HepG2 (cell line): ENCODE results near the gene C1QTNF9. TPM values are rescaled to one million over a fixed set of nuclear protein-coding genes. Genes with fewer than 3 reads are reported as not detected.
"Not testable (repeated sequence)": the region's sequence is repeated elsewhere in the genome, so short reads cannot be mapped to it uniquely, and the experiment has no call there.

Experiments used
- ATAC-seq: fragments of 200-7000 bp; cut with Tn5 transposase; 3 replicates; pipeline ENCODE4 v1.9.1; 2020; ENCODE audit warnings: mild to moderate bottlenecking, moderate library complexity
- Bru-seq: library from RNA; stranded (reverse); fragments of 400-500 nt; gene quantifications from one replicate; lab custom pipeline; 2021; lab: Mats Ljungman, UMichigan
- BruChase-seq, 2 experiments: library from RNA; stranded (reverse); fragments of 400-500 nt; gene quantifications; one replicate each; lab custom pipeline; 2021; lab: Mats Ljungman, UMichigan
- BruUV-seq: library from RNA; stranded (reverse); fragments of 400-500 nt; replicated peaks from 2 replicates; lab custom pipeline; 2021; lab: Mats Ljungman, UMichigan
- CTCF ChIA-PET: fragments of 300-600 bp; formaldehyde crosslinking; extraction: SDS; loops from one replicate; lab custom pipeline; 2021; ENCODE audit warnings: low total read pairs, inconsistent platforms, low intra/inter-chr PET ratio; lab: Yijun Ruan, JAX
- POLR2A ChIA-PET: fragments of 350-600 bp; sonication (Branson Sonifier 250); formaldehyde crosslinking; loops from one replicate; lab custom pipeline; 2020; ENCODE audit warnings: antibody characterized with exemption, inconsistent platforms; lab: Yijun Ruan, JAX
- DNase-seq: peaks from one replicate; pipeline ENCODE4 v3.0.0-alpha.2; 2015; ENCODE audit warnings: low spot score
- FAIRE-seq: peaks from 3 replicates; lab custom pipeline; 2011; peaks lifted over from hg19 to GRCh38; lab: Jason Lieb, UNC
- H2AFZ ChIP-seq: one replicate; pipeline ENCODE4 v1.6.1; 2011; ENCODE audit warnings: low read length, inconsistent platforms
- H3K27ac ChIP-seq: fragments of 300-600 bp; 3 replicates; pipeline ENCODE4 v1.8.0; 2011; ENCODE audit warnings: mixed run types, mild to moderate bottlenecking, mixed read lengths, low read length, inconsistent platforms; ENCODE audit not compliant: insufficient read depth; ENCODE audit errors: extremely low read length
- H3K27me3 ChIP-seq, 2 experiments: fragments of 200-600 bp in 1 of 2; 2 replicates in 1 of 2; 3 replicates in 1 of 2; pipeline versions ENCODE4 v1.6.0 to v1.8.0; 2011; ENCODE audit warnings: low read length in 2 of 2, mild to moderate bottlenecking in 2 of 2, moderate library complexity in 2 of 2, inconsistent platforms in 1 of 2; ENCODE audit not compliant: insufficient read depth in 2 of 2, control insufficient read depth in 1 of 2
- H3K36me3 ChIP-seq, 2 experiments: fragments of 200-600 bp in 1 of 2; replicated peaks in 1 of 2; 2 replicates in 1 of 2; 3 replicates in 1 of 2; pipeline versions ENCODE4 v1.5.1 to v1.8.0; 2011; ENCODE audit warnings: low read length in 2 of 2, inconsistent platforms in 1 of 2; ENCODE audit not compliant: insufficient read depth in 2 of 2, control insufficient read depth in 1 of 2
- H3K4me1 ChIP-seq: 2 replicates; pipeline ENCODE4 v1.5.1; 2012; ENCODE audit warnings: low read length, inconsistent platforms; ENCODE audit not compliant: insufficient read depth
- H3K4me2 ChIP-seq: 2 replicates; pipeline ENCODE4 v1.6.0; 2011; ENCODE audit warnings: low read depth, low read length, inconsistent platforms
- H3K4me3 ChIP-seq, 3 experiments: fragments of 200-600 bp in 1 of 3; sonication (generic), shearing (Covaris generic) in 1 of 3; replicated peaks in 1 of 3; 2 replicates each; pipeline ENCODE4 v1.5.1; 2011 to 2016; ENCODE audit warnings: low read length in 3 of 3, inconsistent platforms in 2 of 3, low read depth in 2 of 3, mild to moderate bottlenecking in 2 of 3, control low read depth in 1 of 3, mixed read lengths in 1 of 3; ENCODE audit not compliant: insufficient read depth in 1 of 3
- H3K79me2 ChIP-seq: one replicate; pipeline ENCODE4 v1.6.1; 2011; ENCODE audit warnings: low read length, inconsistent platforms; ENCODE audit not compliant: insufficient read depth
- H3K9ac ChIP-seq: 2 replicates; pipeline ENCODE4 v1.6.0; 2011; ENCODE audit warnings: mild to moderate bottlenecking, low read depth, low read length, inconsistent platforms; ENCODE audit not compliant: insufficient read depth
- H3K9me3 ChIP-seq: 2 replicates; pipeline ENCODE4 v1.5.1; 2012; ENCODE audit warnings: mild to moderate bottlenecking, low read length
- H4K20me1 ChIP-seq: 2 replicates; pipeline ENCODE4 v1.6.0; 2011; ENCODE audit warnings: inconsistent platforms, mild to moderate bottlenecking, low read length, moderate library complexity; ENCODE audit not compliant: insufficient read depth
- GTF2F1 ChIP-seq: fragments of 150-350 bp; IDR thresholded peaks from 2 replicates; pipeline ENCODE4 v1.6.1; 2014; ENCODE audit warnings: low read length
- PCBP2 ChIP-seq: fragments of 200-400 bp; formaldehyde crosslinking; optimal IDR thresholded peaks from 2 replicates; pipeline ENCODE3; 2018; ENCODE audit warnings: low read length, low read depth; ENCODE audit not compliant: poor library complexity, severe bottlenecking
- POLR2AphosphoS2 ChIP-seq: IDR thresholded peaks from 2 replicates; pipeline ENCODE4 v1.6.1; 2011; ENCODE audit warnings: low read depth, low read length, improper control_type of control experiment
- RERE ChIP-seq: IDR thresholded peaks from 2 replicates; pipeline ENCODE4 v1.6.1; 2016; ENCODE audit warnings: low read depth, missing genetic modification reagents, missing compliant biosample characterization
- ZBTB26 ChIP-seq: IDR thresholded peaks from 2 replicates; pipeline ENCODE4 v1.6.1; 2016; ENCODE audit warnings: missing compliant biosample characterization, missing genetic modification reagents, borderline replicate concordance
- ZNF790 ChIP-seq: sonication (generic); formaldehyde crosslinking; IDR thresholded peaks from 2 replicates; pipeline ENCODE4 v1.8.0; 2022; ENCODE audit warnings: missing genetic modification reagents, mild to moderate bottlenecking, borderline replicate concordance
- WGBS: methylation state at CpG from one replicate; pipeline ENCODE4 v1.1.6; 2017; ENCODE audit warnings: low lambda C conversion rate; 5-methylcytosine and 5-hydroxymethylcytosine counted together
- in situ Hi-C: cut with HindIII; loops from 2 replicates; pipeline ENCODE4 v1.10.0; 2017; ENCODE audit warnings: low pct_unique_long_range_greater_than_20kb; ENCODE audit not compliant: extremely low pct_ligation_motif_present
- intact Hi-C: fragments of 100-400 bp; cut with micrococcal nuclease; formaldehyde crosslinking; loops from one replicate; pipeline ENCODE4 v1.10.0; 2022; ENCODE audit not compliant: unreplicated experiment
- long read RNA-seq, 2 experiments: library from RNA in 1 of 2; library from polyadenylated mRNA in 1 of 2; stranded (forward) in 1 of 2; unstranded in 1 of 2; transcript quantifications; one replicate each; pipeline ENCODE4 v2.0.0, GENCODE V29; 2019 to 2022
- polyA minus RNA-seq, 3 experiments: library from RNA; depleted of rRNA, polyadenylated mRNA; stranded (reverse); fragments of >200 nt; gene quantifications; 2 replicates each; pipeline ENCODE4 v1.2.3, GENCODE V29; 2011; ENCODE audit warnings: low replicate concordance in 1 of 3
- polyA plus RNA-seq, 8 experiments: library from polyadenylated mRNA; depleted of rRNA in 3 of 8; stranded (reverse) in 7 of 8; unstranded in 1 of 8; fragments of >200 nt; fragmentation: Illumina TruSeq in 4 of 8; extraction: Trizol in 4 of 8; gene quantifications; 2 replicates each; pipeline versions ENCODE4 v1.2.1 to v1.2.3, GENCODE V29; 2011 to 2016; ENCODE audit warnings: low read depth in 4 of 8, missing spikeins in 1 of 8, mixed read lengths in 1 of 8; ENCODE audit not compliant: insufficient read depth in 1 of 8
- total RNA-seq, 5 experiments: library from RNA; depleted of rRNA; stranded (reverse); fragments of >200 nt; fragmentation: Illumina TruSeq; extraction: Trizol; gene quantifications; 2 replicates each; pipeline ENCODE4 v1.2.3, GENCODE V29; 2016; ENCODE audit warnings: low read depth in 1 of 5

C1QTNF9 gene
- total RNA-seq (2016; rRNA removed; fragmentation: Illumina TruSeq; extraction: Trizol) (not detected in 2 replicates), polyA plus RNA-seq (2011; rRNA removed) (not detected in 2 replicates), polyA minus RNA-seq (2011; rRNA and poly(A)+ RNA removed; ENCODE audit: low replicate concordance) (not detected in 2 replicates), Bru-seq, nascent RNA (percentile 31 among the genes with signal in this experiment), BruChase-seq, experiment 1, labeled RNA remaining after a 6-hour chase (percentile 23 among the genes with signal in this experiment), BruChase-seq, experiment 2, labeled RNA remaining after a 2-hour chase (percentile 27 among the genes with signal in this experiment)
- not detected in 2 replicates for total RNA-seq (2016; cell fraction: cytosol; rRNA removed; fragmentation: Illumina TruSeq; extraction: Trizol; ENCODE audit: low read depth)
- not detected in 2 replicates for total RNA-seq (2016; cell fraction: insoluble cytoplasmic fraction; rRNA removed; fragmentation: Illumina TruSeq; extraction: Trizol)
- total RNA-seq (2016; cell fraction: membrane; rRNA removed; fragmentation: Illumina TruSeq; extraction: Trizol), result not detected in 2 replicates
- total RNA-seq (2016; cell fraction: nucleus; rRNA removed; fragmentation: Illumina TruSeq; extraction: Trizol), result not detected in 2 replicates
- not detected in 2 replicates for polyA plus RNA-seq (2011; cell fraction: cytosol; rRNA removed)
- not detected in 2 replicates for polyA plus RNA-seq (2011; cell fraction: nucleus; rRNA removed)
- not detected in 2 replicates for polyA plus RNA-seq (2012)
- polyA plus RNA-seq (2016; cell fraction: cytosol; fragmentation: Illumina TruSeq; extraction: Trizol; ENCODE audit: low read depth), result not detected in 2 replicates
- polyA plus RNA-seq (2016; cell fraction: insoluble cytoplasmic fraction; fragmentation: Illumina TruSeq; extraction: Trizol; ENCODE audit: low read depth), result not detected in 2 replicates
- polyA plus RNA-seq (2016; cell fraction: membrane; fragmentation: Illumina TruSeq; extraction: Trizol; ENCODE audit: low read depth), result not detected in 2 replicates
- not detected in 2 replicates for polyA plus RNA-seq (2016; cell fraction: nucleus; fragmentation: Illumina TruSeq; extraction: Trizol; ENCODE audit: insufficient read depth, low read depth)
- polyA minus RNA-seq (2011; cell fraction: cytosol; rRNA and poly(A)+ RNA removed), result not detected in 2 replicates
- not detected in 2 replicates for polyA minus RNA-seq (2011; cell fraction: nucleus; rRNA and poly(A)+ RNA removed)
- long read RNA-seq, experiment 1, result 0 reads
- long read RNA-seq, experiment 2, result 0 reads

GRCh38 chr13:24309300-24309699 is at the start of gene C1QTNF9:
C1QTNF9 (plus strand) TSS chr13:24309580; CDS start chr13:24316004, 6,424 bp downstream.
- H3K4me3 ChIP-seq, intact Hi-C loops, in situ Hi-C loops, H3K9me3 ChIP-seq, H4K20me1 ChIP-seq, POLR2A ChIA-PET, FAIRE-seq, CTCF ChIA-PET, BruUV-seq, DNase-seq, ATAC-seq, H3K4me2 ChIP-seq, H3K27ac ChIP-seq, H3K27me3 ChIP-seq, H3K4me1 ChIP-seq, H3K9ac ChIP-seq, H3K36me3 ChIP-seq, H2AFZ ChIP-seq, H3K79me2 ChIP-seq: not testable (repeated sequence)
- WGBS, result 43% methylated on average over 2 of the region's 2 CpGs

- FAIRE-seq, result no peak
- Histone ChIP-seq H3K4me2 (no peak overlapping the region), H3K9ac (no peak overlapping the region), H3K4me3 (no peak overlapping the region), H3K9me3 (no peaks in the 10 kb centered on the region), H2AFZ (no peak overlapping the region), H3K4me1 (peaks cover 22% of the 10 kb centered on the region), H3K36me3 (peaks cover 4 to 10% of the 10 kb centered on the region in 2 experiments; a peak in 4 of 5 replicates), H3K79me2 (no peaks in the 10 kb centered on the region), H4K20me1 (no peaks in the 10 kb centered on the region), H3K27ac (no peak overlapping the region), H3K27me3 (no peaks in the 10 kb centered on the region)
- in situ Hi-C loops (no loop called here), intact Hi-C loops (no loop called here)
- ChIA-PET CTCF (no interaction called here), POLR2A (no interaction called here)
- no TSS peak for BruUV-seq
- 95% methylated on average over 3 of the region's 3 CpGs for WGBS
- ATAC-seq, result no peak
- DNase-seq, result no peak
- no peak for TF ChIP-seq PCBP2
- TF ChIP-seq RERE, result no peak
- TF ChIP-seq ZBTB26 (CRISPR knock-in tag), result no peak
- TF ChIP-seq POLR2AphosphoS2, result no peak
- TF ChIP-seq GTF2F1, result no peak
- no peak for TF ChIP-seq ZNF790 (CRISPR knock-in tag)
Observed at GRCh38 chr13:24261566-24261965, 47.8 kb upstream of the C1QTNF9 start.
